ENCODE measurements around the gene S1PR5. TPM values are rescaled to one million over a fixed set of nuclear protein-coding genes. Genes with fewer than 3 reads are reported as not detected.

Gene S1PR5
- total RNA-seq, 1 experiment from 2014 or later = 0.57 TPM

GRCh38 chr19:10550336-10550735 lies 33.1 kb upstream of the S1PR5 start:
- Histone ChIP-seq H3K4me1 (no peaks in the 10 kb centered on the region), H3K27me3 (replicated peaks; ENCODE audit: control insufficient read depth, insufficient read depth, low read length) (no peaks in the 10 kb centered on the region), H3K9me3 (no peaks in the 10 kb centered on the region), H3K36me3 (ENCODE audit: control insufficient read depth, insufficient read depth, low read length) (peaks cover 2% of the 10 kb centered on the region), H3K4me3 (ENCODE audit: low read depth, low read length) (no peak overlapping the region)
- Mint-ChIP-seq H3K9me3 (ENCODE audit: unreplicated experiment) (no peaks in the 10 kb centered on the region), H3K4me1 (ENCODE audit: low read depth, unreplicated experiment) (no peaks in the 10 kb centered on the region), H3K36me3 (ENCODE audit: insufficient read depth, unreplicated experiment) (peaks cover 76% of the 10 kb centered on the region), H3K27ac (ENCODE audit: unreplicated experiment) (no peak overlapping the region), H3K4me3 (ENCODE audit: unreplicated experiment) (no peak overlapping the region), H3K27me3 (ENCODE audit: insufficient read depth, unreplicated experiment) (no peaks in the 10 kb centered on the region)
- POLR2A ChIA-PET = no interaction called here
- CTCF ChIA-PET = no interaction called here
- TF ChIP-seq CTCF (IDR thresholded peaks at IDR 0.05; ENCODE audit: insufficient read depth in 1 of 2, low read depth in 1 of 2, low read length in 1 of 2, severe bottlenecking in 1 of 2, unreplicated experiment in 1 of 2) = no peak
- intact Hi-C loops (cut with micrococcal nuclease; ENCODE audit: unreplicated experiment) = no loop called here
- no TSS peak for BruUV-seq (replicated peaks)
- DNase-seq = no peak

- peaks cover 72% of the 10 kb centered on the region for H3K36me3 Mint-ChIP-seq (ENCODE audit: insufficient read depth, unreplicated experiment)
- no peak overlapping the region for H3K27ac Mint-ChIP-seq (ENCODE audit: unreplicated experiment)
- no TSS peak for BruUV-seq (replicated peaks)
- H3K4me1 Mint-ChIP-seq (ENCODE audit: low read depth, unreplicated experiment) = no peaks in the 10 kb centered on the region
- no peak overlapping the region for H3K4me3 Mint-ChIP-seq (ENCODE audit: unreplicated experiment)
- CTCF ChIA-PET = no interaction called here
- DNase-seq = no peak
- Histone ChIP-seq H3K4me3 (ENCODE audit: low read depth, low read length) (no peak overlapping the region), H3K4me1 (0 out of 2 replicates have a peak, but pooled peaks cover 2% of the 10 kb centered on the region), H3K9me3 (no peaks in the 10 kb centered on the region), H3K36me3 (ENCODE audit: control insufficient read depth, insufficient read depth, low read length) (peaks cover 2% of the 10 kb centered on the region), H3K27me3 (replicated peaks; ENCODE audit: control insufficient read depth, insufficient read depth, low read length) (no peaks in the 10 kb centered on the region)
- no peaks in the 10 kb centered on the region for H3K27me3 Mint-ChIP-seq (ENCODE audit: insufficient read depth, unreplicated experiment)
- no peak for TF ChIP-seq CTCF (IDR thresholded peaks at IDR 0.05; ENCODE audit: insufficient read depth in 1 of 2, low read depth in 1 of 2, low read length in 1 of 2, severe bottlenecking in 1 of 2, unreplicated experiment in 1 of 2)
- intact Hi-C loops (cut with micrococcal nuclease; ENCODE audit: unreplicated experiment) = no loop called here
- POLR2A ChIA-PET = no interaction called here
- H3K9me3 Mint-ChIP-seq (ENCODE audit: unreplicated experiment) = no peaks in the 10 kb centered on the region
These were observed 32.5 kb upstream of the S1PR5 start for GRCh38 chr19:10549733-10550132.

GRCh38 chr19:10548746-10549276 lies 31.6 kb upstream of the S1PR5 start:
- no TSS peak for BruUV-seq (replicated peaks)
- H3K9me3 Mint-ChIP-seq (ENCODE audit: unreplicated experiment) = no peaks in the 10 kb centered on the region
- H3K9me3 ChIP-seq = no peaks in the 10 kb centered on the region
- H3K36me3 ChIP-seq (ENCODE audit: control insufficient read depth, insufficient read depth, low read length) = peaks cover 2% of the 10 kb centered on the region
- intact Hi-C loops (cut with micrococcal nuclease; ENCODE audit: unreplicated experiment) = no loop called here
- TF ChIP-seq CTCF (IDR thresholded peaks at IDR 0.05; ENCODE audit: insufficient read depth in 1 of 2, low read depth in 1 of 2, low read length in 1 of 2, severe bottlenecking in 1 of 2, unreplicated experiment in 1 of 2) = no peak
- H3K27ac Mint-ChIP-seq (ENCODE audit: unreplicated experiment) = no peak overlapping the region
- no peak for DNase-seq
- peaks cover 62% of the 10 kb centered on the region for H3K36me3 Mint-ChIP-seq (ENCODE audit: insufficient read depth, unreplicated experiment)
- no peak overlapping the region for H3K4me3 Mint-ChIP-seq (ENCODE audit: unreplicated experiment)
- ChIA-PET POLR2A (no interaction called here), CTCF (no interaction called here)
- 0 out of 2 replicates have a peak, but pooled peaks cover 3% of the 10 kb centered on the region for H3K4me1 ChIP-seq
- no peaks in the 10 kb centered on the region for H3K4me1 Mint-ChIP-seq (ENCODE audit: low read depth, unreplicated experiment)
- H3K27me3 ChIP-seq (replicated peaks; ENCODE audit: control insufficient read depth, insufficient read depth, low read length) = no peaks in the 10 kb centered on the region
- no peaks in the 10 kb centered on the region for H3K27me3 Mint-ChIP-seq (ENCODE audit: insufficient read depth, unreplicated experiment)
- H3K4me3 ChIP-seq (ENCODE audit: low read depth, low read length) = no peak overlapping the region

All from Caco-2 (cell line).